ENCODE measurements around the gene ITGB1. TPM values are rescaled to one million over a fixed set of nuclear protein-coding genes. Genes with fewer than 3 reads are reported as not detected.

The ITGB1 gene
- total and polyA plus RNA-seq, 9 of the 15 experiments (the other 6 are each of a cell fraction or from before 2014, with no cell fraction given), result 40.2 to 194 (median 155) TPM

- no peak for TF ChIP-seq POU5F1 (IDR thresholded peaks at IDR 0.05; ENCODE audit: borderline replicate concordance, low read depth, low read length, partially characterized antibody)
- no peak for TF ChIP-seq ZBTB8A (IDR thresholded peaks at IDR 0.05; ENCODE audit: partially characterized antibody)
- 0 out of 4 replicates have a peak, but pooled peaks of 1 of the 2 experiments have one; percentile 49 for TF ChIP-seq MLLT1 (IDR thresholded peaks at IDR 0.05)
- 0 out of 2 replicates have a peak, but pooled peaks have one; percentile 29 for TF ChIP-seq SMAD4 (CRISPR knock-in tag; conservative IDR thresholded peaks at IDR 0.05)
- no peak for TF ChIP-seq SRSF7 (optimal IDR thresholded peaks at IDR 0.05; ENCODE audit: low read depth, low read length)
- no peak for TF ChIP-seq DMBX1 (CRISPR knock-in tag; IDR thresholded peaks at IDR 0.05; ENCODE audit: borderline replicate concordance)
- TF ChIP-seq ILF3 (IDR thresholded peaks at IDR 0.05; ENCODE audit: borderline replicate concordance), result no peak
- no peak for TF ChIP-seq TCF7L2 (IDR thresholded peaks at IDR 0.05; ENCODE audit: low read depth, low read length)
- TF ChIP-seq MEF2D (tag; conservative IDR thresholded peaks at IDR 0.05; ENCODE audit: low read depth), result no peak
- TF ChIP-seq MTA2 (IDR thresholded peaks at IDR 0.05; ENCODE audit: low read depth), result no peak
- TF ChIP-seq MEIS2 (IDR thresholded peaks at IDR 0.05; ENCODE audit: partially characterized antibody), result peak; percentile 96
- TF ChIP-seq ARNT (IDR thresholded peaks at IDR 0.05), result 0 out of 4 replicates have a peak, but pooled peaks of 1 of the 2 experiments have one; percentile 19
- no peak for TF ChIP-seq NR2C2 (CRISPR knock-in tag; IDR thresholded peaks at IDR 0.05)
- TF ChIP-seq NR2C2 (tag; IDR thresholded peaks at IDR 0.05), result no peak
- TF ChIP-seq RBM15 (IDR thresholded peaks at IDR 0.05; ENCODE audit: insufficient read depth, low read length), result no peak
- 0 out of 4 replicates have a peak, but pooled peaks of 1 of the 2 experiments have one; percentile 44 for TF ChIP-seq HDAC1 (IDR thresholded peaks at IDR 0.05)
- no peak for TF ChIP-seq MAFK (IDR thresholded peaks at IDR 0.05; ENCODE audit: low read length)
- no peak for TF ChIP-seq CREB1 (IDR thresholded peaks at IDR 0.05)
- TF ChIP-seq CREB1 (CRISPR knock-in tag; IDR thresholded peaks at IDR 0.05), result no peak
- no peak for TF ChIP-seq ZZZ3 (IDR thresholded peaks at IDR 0.05)
- TF ChIP-seq ZBTB17 (CRISPR knock-in tag; IDR thresholded peaks at IDR 0.05), result no peak
- TF ChIP-seq NFYB (IDR thresholded peaks at IDR 0.05; ENCODE audit: extremely low read depth, insufficient read length), result no peak
- TF ChIP-seq SETDB1 (IDR thresholded peaks at IDR 0.05; ENCODE audit: low read length), result no peak
- TF ChIP-seq ZNF76 (CRISPR knock-in tag; IDR thresholded peaks at IDR 0.05; ENCODE audit: borderline replicate concordance), result no peak
- TF ChIP-seq RBM25 (IDR thresholded peaks at IDR 0.05; ENCODE audit: low read depth, low read length, severe bottlenecking), result no peak
- TF ChIP-seq LEF1 (IDR thresholded peaks at IDR 0.05), result peak; percentile 52; the same call in 1 of the 2 replicates
- TF ChIP-seq TCF3 (CRISPR knock-in tag; IDR thresholded peaks at IDR 0.05), result no peak
- no peak for TF ChIP-seq BCL6 (CRISPR knock-in tag; IDR thresholded peaks at IDR 0.05)
- peak; percentile 26; the same call in 1 of the 2 replicates for TF ChIP-seq CBFA2T3 (IDR thresholded peaks at IDR 0.05)
- no peak; the same call in 1 of the 2 replicates for TF ChIP-seq HDAC2 (IDR thresholded peaks at IDR 0.05)
- TF ChIP-seq ZNF740 (CRISPR knock-in tag; IDR thresholded peaks at IDR 0.05), result no peak
- TF ChIP-seq ZNF740 (tag; IDR thresholded peaks at IDR 0.05), result no peak
- peak; percentile 23; the same call in 1 of the 2 replicates for TF ChIP-seq DPF2 (IDR thresholded peaks at IDR 0.05)
Measured at GRCh38 chr10:32972460-32972859, 14.4 kb upstream of the ITGB1 start (continued).
